CD4-positive, alpha-beta T cell treated with Interleukin-4 for 4 hours (primary cell): ENCODE results near the gene DACT3.

Source experiments
- DNase-seq: peaks from one replicate; pipeline ENCODE4 v3.0.0-alpha.2; 2020

Gene DACT3

DNA sequence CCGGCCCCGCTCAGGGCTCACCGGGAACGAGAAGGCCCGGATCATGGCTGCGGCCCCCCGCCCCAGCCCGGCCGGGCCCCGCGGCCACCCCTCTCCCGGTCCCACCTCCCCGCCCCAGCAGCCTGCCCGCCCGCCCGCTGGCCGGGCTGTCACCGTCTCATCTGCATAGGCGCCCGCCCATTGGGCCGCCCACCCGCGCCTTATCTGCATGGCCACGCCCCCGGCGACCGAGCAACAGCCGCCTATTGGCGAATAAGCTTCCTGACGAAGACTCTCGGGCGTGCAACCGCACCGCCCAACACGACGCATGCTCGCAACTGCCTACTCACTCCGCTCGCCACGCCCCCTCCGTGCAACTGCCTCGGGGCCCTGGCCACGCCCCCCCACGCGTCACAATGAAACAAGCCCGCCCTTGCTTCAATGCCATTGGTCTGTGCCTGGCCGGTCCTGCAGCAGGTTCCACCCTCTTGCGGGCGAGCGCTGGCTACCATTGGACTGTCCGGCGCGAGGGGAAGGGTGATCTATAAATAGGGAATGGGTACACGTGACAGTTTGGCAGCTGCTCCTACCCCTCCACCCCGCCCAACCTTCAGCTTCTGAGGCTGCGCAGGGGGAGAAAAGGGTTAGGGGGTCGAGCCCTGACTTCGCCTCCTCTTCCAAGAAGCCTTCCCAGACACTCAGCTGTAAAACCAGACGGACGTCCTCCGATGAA lies at the start of gene DACT3:
Gene DACT3 (minus strand): TSS at position 163 of the 712 bp plus-strand sequence. CDS start 118 bp downstream, at position 45.
- DNase-seq, result peak; percentile 99

- no peak for DNase-seq
Observed at GRCh38 chr19:46710687-46711086, 49.7 kb upstream of the DACT3 start.

DNA sequence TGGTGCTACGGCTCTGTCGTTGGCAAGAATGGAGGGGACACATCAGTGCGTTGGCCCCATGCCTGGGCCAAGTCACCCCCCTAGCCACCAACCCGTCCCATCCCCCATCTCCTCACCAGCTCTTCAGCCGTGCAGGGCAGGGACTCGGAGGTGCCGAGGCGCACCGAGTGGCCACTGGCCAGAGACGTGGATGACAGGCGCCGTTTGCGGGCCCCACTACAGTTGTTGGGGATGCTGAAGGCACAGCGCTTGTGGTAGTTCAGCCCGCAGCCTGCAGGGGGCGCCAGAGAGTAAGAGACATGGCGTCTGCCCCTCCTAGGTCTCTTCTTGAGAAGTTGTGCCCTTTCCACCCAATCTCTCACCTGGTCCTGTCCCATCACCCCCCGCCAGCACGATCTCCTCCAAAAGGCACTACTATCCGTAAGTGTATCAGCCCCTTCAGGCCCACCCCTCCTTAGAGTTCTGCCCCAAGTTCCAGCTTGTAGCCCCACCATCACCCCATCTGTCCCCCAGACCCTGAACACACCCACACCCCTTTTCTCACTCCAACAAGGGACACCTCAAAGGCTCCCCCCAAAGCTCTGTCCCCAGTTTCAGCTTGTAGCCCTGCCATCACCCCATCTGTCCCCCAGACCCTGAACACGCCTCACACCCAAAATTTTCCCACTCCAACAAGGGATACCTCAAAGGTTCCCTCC lies 43.5 kb upstream of the DACT3 start:
- peak; percentile 80 for DNase-seq

GRCh38 chr19:46700704-46701103 lies 39.7 kb upstream of the DACT3 start:
- no peak for DNase-seq

- no peak for DNase-seq
Observed at GRCh38 chr19:46698395-46699321, 37.7 kb upstream of the DACT3 start.

GRCh38 chr19:46697204-46697960 lies 36.4 kb upstream of the DACT3 start:
- DNase-seq, result no peak

GRCh38 chr19:46696866-46697203 lies 35.9 kb upstream of the DACT3 start:
- no peak for DNase-seq

DNA sequence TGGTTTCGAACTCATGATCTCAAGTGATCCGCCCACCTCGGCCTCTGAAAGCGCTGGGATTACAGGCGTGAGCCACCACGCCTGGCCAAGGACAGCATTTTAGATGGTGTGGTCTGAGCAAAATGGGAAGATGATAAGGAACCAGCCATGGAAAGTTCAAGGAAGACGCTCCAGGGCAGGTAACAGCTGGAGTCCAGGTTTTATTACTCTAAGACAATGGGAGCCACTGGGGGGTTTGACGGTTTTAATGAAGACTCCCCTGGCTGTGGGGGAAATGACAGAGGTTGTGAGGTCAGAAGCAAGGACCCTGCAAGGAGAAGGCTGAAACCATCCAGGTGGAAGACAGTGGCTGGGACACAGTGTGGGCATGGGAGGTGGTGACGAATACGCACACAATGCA lies 35.1 kb upstream of the DACT3 start:
- DNase-seq, result no peak

- no peak for DNase-seq
Observed at GRCh38 chr19:46693760-46694159, 32.8 kb upstream of the DACT3 start.

- DNase-seq, result no peak
Observed at GRCh38 chr19:46692918-46693722, 32.1 kb upstream of the DACT3 start.

DNA sequence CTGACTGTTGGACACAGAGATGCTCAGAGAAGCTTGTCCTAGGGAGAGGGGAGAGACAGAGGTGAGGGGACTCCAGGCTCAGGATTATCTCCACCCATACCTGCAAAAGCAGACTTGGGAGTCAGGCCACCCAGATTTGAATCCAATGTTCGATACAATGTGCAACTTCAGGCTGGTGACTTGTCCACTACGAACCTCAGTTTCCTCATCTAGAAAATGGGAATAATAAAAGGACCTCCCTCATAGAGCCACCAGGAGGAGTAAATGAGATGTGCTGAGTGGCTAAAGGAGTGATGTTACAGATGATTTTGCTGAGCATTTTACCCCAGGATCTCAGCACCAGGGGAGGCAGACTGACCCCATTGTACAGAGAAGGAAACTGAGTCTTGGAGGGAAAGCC lies 31.0 kb upstream of the DACT3 start:
- DNase-seq, result no peak

- DNase-seq, result no peak
Observed at GRCh38 chr19:46691104-46691503, 30.1 kb upstream of the DACT3 start.

DNA sequence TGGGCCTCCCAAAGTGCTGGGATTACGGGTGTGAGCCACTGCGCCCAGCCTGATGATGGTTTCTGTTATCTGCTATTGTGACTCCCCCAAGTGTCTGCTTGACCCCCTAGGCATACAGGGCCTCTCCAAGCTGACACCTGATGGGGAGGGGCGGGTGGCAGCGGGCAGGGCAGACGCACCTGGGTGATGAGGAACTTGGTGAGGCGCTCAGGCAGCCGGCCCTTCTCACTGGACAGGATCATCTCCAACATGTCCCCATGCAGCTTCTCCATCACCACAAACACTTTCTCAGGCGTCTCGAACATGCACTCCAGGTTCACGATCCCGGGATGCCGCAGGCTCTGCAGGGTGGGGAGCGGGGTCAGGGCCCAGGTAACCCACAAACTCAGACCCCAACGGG lies 28.4 kb upstream of the DACT3 start:
- no peak for DNase-seq

DNA sequence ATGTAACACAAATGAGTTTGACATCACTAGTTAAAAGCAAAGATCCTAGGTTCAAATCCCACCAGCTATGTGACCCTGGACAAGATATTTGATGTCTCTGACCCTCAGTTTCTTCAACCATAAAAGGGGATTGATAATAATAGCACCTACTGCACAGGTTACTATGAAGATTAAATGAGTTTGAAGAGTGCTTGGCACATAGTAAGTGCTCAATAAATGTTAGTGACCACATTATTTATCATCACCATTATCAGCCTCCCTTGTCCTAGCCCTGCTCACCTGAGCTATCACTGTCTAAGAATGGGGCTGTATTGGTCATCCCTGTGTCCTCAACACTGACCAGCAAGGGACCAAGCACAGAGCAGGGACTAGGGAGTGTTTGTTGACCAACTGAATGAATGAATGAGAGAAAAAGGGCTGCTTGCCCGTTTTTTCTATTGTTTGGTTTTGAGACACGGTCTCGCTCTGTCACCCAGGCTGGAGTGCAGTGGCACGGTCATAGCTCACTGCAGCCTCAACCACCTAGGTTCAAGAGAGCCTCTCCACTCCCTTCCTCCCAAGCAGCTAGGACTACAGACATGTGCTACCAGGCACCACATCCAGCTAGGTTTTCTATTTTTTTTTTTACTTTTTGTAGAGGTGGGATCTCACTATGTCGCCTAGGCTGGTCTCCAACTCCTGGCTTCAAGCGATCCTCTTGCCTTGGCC lies 26.6 kb upstream of the DACT3 start:
- no peak for DNase-seq

GRCh38 chr19:46685189-46685588 lies 24.2 kb upstream of the DACT3 start:
- no peak for DNase-seq

DNA sequence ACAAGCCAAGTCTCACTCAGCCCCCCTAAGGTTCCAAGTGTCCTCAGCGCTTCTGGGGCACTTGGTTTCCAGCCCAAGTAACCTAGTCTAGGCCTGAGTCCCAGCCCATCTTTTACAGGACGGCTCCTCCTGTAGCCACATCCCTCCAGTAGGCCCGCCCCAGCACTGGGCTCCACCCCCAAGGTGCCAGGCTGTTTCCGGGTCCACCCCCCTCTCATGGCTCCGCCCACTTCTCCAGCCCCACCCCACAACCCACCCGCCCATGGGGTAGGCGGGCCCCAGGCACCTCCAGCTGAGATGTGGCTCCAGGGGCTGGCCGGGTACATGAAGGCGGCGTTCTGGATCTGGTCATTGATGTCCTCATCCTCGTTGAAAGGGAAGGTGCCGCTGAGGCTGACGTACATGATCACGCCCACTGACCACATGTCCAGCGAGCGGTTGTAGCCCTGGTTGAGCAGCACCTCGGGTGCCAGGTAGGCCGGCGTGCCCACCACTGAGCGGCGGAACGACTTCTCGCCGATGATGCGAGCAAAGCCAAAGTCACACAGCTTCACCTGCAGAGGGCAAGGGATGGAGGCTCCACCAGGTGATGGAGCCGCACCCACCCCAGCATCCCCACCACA lies 17.2 kb upstream of the DACT3 start:
- DNase-seq, result peak; percentile 27

GRCh38 chr19:46674416-46675178 lies 13.6 kb upstream of the DACT3 start:
- no peak for DNase-seq

- no peak for DNase-seq
Observed at GRCh38 chr19:46670813-46671212, 9.8 kb upstream of the DACT3 start.

GRCh38 chr19:46668662-46669061 lies 7.7 kb upstream of the DACT3 start:
- no peak for DNase-seq

GRCh38 chr19:46665072-46665471 lies 4.1 kb upstream of the DACT3 start:
- no peak for DNase-seq
